Sigmoid colon (tissue), 4 donors: ENCODE data around the gene F3.

Experiments used
- EP300 ChIP-seq, 4 donors: sonication (generic); formaldehyde crosslinking; IDR thresholded peaks; one replicate each; pipeline ENCODE4 v1.6.1; 2017; ENCODE audit warnings: antibody characterized with exemption in 4 of 4
- POLR2A ChIP-seq, 2 donors: fragments of 450-650 bp; IDR thresholded peaks; one replicate each; pipeline ENCODE4 v1.6.1; 2016; ENCODE audit warnings: antibody characterized with exemption in 2 of 2, mild to moderate bottlenecking in 2 of 2, moderate library complexity in 2 of 2
- POLR2AphosphoS5 ChIP-seq, 4 donors: sonication (generic); formaldehyde crosslinking; IDR thresholded peaks; one replicate each; pipeline ENCODE4 v1.6.1; 2017; ENCODE audit warnings: antibody characterized with exemption in 4 of 4
- TF ChIP-seq, protein P1 (sequence below), 4 experiments: fragments of 450-650 bp in 3 of 4; fragments of 200-600 bp in 1 of 4; IDR thresholded peaks; one replicate each; pipeline ENCODE4 v1.5.1; 2016 to 2019; ENCODE audit warnings: antibody characterized with exemption in 4 of 4, mild to moderate bottlenecking in 3 of 4, moderate library complexity in 2 of 4

DNA sequence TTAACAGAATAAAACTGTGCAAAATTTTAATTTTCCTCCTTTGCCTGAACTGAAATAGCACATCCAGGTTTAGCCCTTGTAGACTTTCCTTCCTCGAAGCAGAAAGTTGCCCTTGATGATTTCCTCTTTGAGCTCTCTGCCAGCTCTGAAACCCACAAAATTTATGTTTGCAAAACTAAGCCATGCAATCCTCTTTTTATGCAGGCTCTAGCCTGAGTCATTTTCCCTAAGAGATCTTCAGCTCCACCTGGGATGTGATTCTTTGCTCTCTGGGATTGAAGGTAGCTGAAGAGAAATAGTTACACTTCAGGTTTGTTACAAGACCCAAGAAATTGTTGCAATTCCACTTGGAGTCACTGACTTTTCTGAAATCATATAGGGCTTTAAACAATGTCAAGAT is 1.4 kb upstream of the F3 start:
- TF ChIP-seq, protein P1, sequence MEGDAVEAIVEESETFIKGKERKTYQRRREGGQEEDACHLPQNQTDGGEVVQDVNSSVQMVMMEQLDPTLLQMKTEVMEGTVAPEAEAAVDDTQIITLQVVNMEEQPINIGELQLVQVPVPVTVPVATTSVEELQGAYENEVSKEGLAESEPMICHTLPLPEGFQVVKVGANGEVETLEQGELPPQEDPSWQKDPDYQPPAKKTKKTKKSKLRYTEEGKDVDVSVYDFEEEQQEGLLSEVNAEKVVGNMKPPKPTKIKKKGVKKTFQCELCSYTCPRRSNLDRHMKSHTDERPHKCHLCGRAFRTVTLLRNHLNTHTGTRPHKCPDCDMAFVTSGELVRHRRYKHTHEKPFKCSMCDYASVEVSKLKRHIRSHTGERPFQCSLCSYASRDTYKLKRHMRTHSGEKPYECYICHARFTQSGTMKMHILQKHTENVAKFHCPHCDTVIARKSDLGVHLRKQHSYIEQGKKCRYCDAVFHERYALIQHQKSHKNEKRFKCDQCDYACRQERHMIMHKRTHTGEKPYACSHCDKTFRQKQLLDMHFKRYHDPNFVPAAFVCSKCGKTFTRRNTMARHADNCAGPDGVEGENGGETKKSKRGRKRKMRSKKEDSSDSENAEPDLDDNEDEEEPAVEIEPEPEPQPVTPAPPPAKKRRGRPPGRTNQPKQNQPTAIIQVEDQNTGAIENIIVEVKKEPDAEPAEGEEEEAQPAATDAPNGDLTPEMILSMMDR (IDR thresholded peaks at IDR 0.05) = no peak
- TF ChIP-seq EP300 (IDR thresholded peaks at IDR 0.05) = no peak
- TF ChIP-seq POLR2A (IDR thresholded peaks at IDR 0.05) = no peak
- no peak for TF ChIP-seq POLR2AphosphoS5 (IDR thresholded peaks at IDR 0.05)
